GM12865 (cell line): Measurements from ENCODE around the gene SNX32.

Source experiments
- DNase-seq: peaks from one replicate; pipeline ENCODE4 v3.0.0; 2010; ENCODE audit warnings: low read depth
- H3K4me3 ChIP-seq: 2 replicates; pipeline ENCODE4 v1.5.1; 2011; ENCODE audit warnings: mild to moderate bottlenecking, low read depth, low read length, control low read depth
- CTCF ChIP-seq: IDR thresholded peaks from 2 replicates; pipeline ENCODE4 v1.5.1; 2011; ENCODE audit warnings: low read length, control low read depth, low read depth, inconsistent platforms; ENCODE audit not compliant: insufficient read depth; ENCODE audit errors: missing control alignments

SNX32 gene

GRCh38 chr11:65854852-65855837 lies 21.4 kb downstream of the SNX32 start:
- no peak for TF ChIP-seq CTCF
- no peak overlapping the region for H3K4me3 ChIP-seq
- peak; percentile 1 for DNase-seq

DNA sequence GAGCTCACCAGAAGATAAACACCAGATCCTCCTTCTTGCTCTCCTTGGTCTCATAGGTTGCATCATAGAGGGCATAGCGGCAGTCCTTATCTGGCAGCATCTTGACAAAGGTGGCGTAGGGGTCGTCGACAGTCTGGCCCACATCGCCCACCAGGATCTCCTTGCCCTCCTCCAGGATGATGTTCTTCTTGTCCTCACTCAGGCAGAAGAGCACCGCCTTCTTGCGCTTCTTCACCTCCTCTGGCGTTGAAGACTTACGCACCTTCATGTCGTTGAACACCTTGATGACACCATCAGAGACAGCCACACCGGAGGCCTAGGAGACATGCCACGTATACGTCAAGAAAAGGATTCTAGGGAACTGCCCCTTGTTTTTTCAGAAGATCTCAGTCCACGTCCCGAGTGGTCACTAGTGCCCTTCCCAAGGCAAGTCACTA lies 22.2 kb downstream of the SNX32 start:
- TF ChIP-seq CTCF, result no peak
- DNase-seq, result peak; percentile 4

GRCh38 chr11:65856689-65857499 lies 23.1 kb downstream of the SNX32 start:
- TF ChIP-seq CTCF, result no peak
- peak overlapping the region; percentile 79 for H3K4me3 ChIP-seq
- DNase-seq, result peak; percentile 85

More for the DNA sequence above, 22.2 kb downstream of the SNX32 start:
- peak overlapping the region; percentile 79 for H3K4me3 ChIP-seq

- DNase-seq, result no peak
- peak overlapping the region; percentile 79 for H3K4me3 ChIP-seq
- no peak for TF ChIP-seq CTCF
Observed at GRCh38 chr11:65857500-65857852, 23.7 kb downstream of the SNX32 start.

GRCh38 chr11:65857853-65858680 lies 24.3 kb downstream of the SNX32 start, which contains the start of gene CFL1:
TSS of gene CFL1 (minus strand) at chr11:65858180. CDS start at chr11:65858099, 81 bp downstream.
- no peak for TF ChIP-seq CTCF
- peak; percentile 99 for DNase-seq
- peak within 1 kb of the TSS; percentile 79 for H3K4me3 ChIP-seq

- DNase-seq, result no peak
- peak overlapping the region; percentile 69 for H3K4me3 ChIP-seq
- no peak for TF ChIP-seq CTCF
Observed at GRCh38 chr11:65858681-65859087, 24.9 kb downstream of the SNX32 start.
